HG02678 (cell line): ENCODE results near the gene FNDC8.
"Not testable (repeated sequence)": the region's sequence is repeated elsewhere in the genome, so short reads cannot be mapped to it uniquely, and the experiment has no call there.

Source experiments
- ATAC-seq: cut with Tn5 transposase; IDR thresholded peaks from one replicate; pipeline ENCODE4 v1.9.1; 2021; ENCODE audit warnings: mild to moderate bottlenecking, moderate library complexity; ENCODE audit not compliant: unreplicated experiment

The FNDC8 gene

GRCh38 chr17:35094902-35095301 lies 26.5 kb upstream of the FNDC8 start:
- no peak for ATAC-seq

GRCh38 chr17:35095741-35096140 lies 25.7 kb upstream of the FNDC8 start:
- no peak for ATAC-seq

DNA sequence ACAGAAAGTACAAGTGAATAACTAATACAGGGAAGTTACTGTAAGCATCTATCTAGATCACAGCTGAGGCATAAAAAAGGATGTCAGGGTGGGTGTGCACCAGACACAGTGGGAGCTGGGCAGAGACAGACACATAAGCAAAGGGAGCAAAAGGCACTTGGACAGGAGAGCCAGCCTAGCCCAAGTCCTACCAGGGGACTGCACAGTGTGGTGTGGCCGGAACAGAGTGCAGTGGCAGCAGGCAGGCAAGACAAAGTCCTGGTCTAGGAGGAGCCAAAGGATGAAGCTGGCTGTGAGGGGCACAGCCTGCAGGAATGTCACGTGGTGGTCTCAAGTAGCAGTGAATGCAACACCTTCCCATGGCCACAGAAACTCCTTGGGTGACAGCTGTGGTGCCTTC lies 23.6 kb upstream of the FNDC8 start:
- ATAC-seq, result no peak

- no peak for ATAC-seq
Observed at GRCh38 chr17:35099908-35100307, 21.5 kb upstream of the FNDC8 start.

GRCh38 chr17:35101036-35101435 lies 20.4 kb upstream of the FNDC8 start:
- no peak for ATAC-seq

DNA sequence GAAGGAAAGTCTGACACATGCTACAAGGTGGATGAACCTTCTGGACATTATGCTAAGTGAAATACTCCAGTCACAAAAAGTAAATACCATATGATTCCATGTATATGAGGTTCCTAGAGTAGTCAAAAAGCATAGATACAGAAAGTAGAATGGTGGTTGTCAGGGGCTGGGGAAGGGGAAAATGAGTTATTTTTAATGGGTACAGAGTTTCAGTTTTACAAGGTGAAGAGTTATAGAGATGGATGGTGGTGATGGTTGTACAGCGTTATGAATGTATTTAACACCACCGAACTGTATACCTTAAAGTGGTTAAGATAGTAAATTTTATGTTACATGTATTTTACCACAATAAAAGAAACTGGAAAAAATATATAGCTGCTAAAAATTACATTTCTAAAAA lies 19.7 kb upstream of the FNDC8 start:
- ATAC-seq, result no peak

DNA sequence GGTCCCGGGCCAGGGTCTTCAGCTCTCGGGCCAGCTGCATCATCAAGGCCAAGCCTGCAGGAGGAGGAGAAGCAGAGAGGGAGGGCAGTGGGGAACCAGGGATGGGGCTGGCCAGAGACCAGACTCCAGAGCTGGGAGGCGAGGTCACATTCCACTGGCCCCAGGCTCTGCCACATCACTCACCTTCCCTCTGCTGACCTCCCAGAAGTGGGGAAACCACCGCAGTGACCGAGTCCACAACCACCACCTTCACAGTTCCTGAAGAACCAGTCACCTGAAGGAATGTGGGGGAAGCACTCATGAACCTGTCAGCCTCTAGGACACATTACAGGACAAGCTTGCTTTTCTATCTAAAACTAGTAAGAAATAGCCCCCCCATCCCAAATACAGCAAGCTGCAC lies 18.1 kb upstream of the FNDC8 start:
- ATAC-seq, result no peak

GRCh38 chr17:35104844-35105450 lies 16.5 kb upstream of the FNDC8 start:
- no peak for ATAC-seq

GRCh38 chr17:35110791-35111190 lies 10.6 kb upstream of the FNDC8 start:
- not testable (repeated sequence) for ATAC-seq

GRCh38 chr17:35116845-35117244 lies 4.6 kb upstream of the FNDC8 start:
- ATAC-seq, result no peak

- no peak for ATAC-seq
Observed at GRCh38 chr17:35117984-35118383, 3.4 kb upstream of the FNDC8 start.

GRCh38 chr17:35119370-35120165 lies 1.8 kb upstream of the FNDC8 start, which contains the start of gene RAD51D:
Gene RAD51D, minus strand, starts transcription at chr17:35119860. Its CDS starts 247 bp downstream, at chr17:35119613.
- ATAC-seq, result peak; percentile 82

GRCh38 chr17:35127751-35128514 lies 6.5 kb downstream of the FNDC8 start:
- no peak for ATAC-seq

DNA sequence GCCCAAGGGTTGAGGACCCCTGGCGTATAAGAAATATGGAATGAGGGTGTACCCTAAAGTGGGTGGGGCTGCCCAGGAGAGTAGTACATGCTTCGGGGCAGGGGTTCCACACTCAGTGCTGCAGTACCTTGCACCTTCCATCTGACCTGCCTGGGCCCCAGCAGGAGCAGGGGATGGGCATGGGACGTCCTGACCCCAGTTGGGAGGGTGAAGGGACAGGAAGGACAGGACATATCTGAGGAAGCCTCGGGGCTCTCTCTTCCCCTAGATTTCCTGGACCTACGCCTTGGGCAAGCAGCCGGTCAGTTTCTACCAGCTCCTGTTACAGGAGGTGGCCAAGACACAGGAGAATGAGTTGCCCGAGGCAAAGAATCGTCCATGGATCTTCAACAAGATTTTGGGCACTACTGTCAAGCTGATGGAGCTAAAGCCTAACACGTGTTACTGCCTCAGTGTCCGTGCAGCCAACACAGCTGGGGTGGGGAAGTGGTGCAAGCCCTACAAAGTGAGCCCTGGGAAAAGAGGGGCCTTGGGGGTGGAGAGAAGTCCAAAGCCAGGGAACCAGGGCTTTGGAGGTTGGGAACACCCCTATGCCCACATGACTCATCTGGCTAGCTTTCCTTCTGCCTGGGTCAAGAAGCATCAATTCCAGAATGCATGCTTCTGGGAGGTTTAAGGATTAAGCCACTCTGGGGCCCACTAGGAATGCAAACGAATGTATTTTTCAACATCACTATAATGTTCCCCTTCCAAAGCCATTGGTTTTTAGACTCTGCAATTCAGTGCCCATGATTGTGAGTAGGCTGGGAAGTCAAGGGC lies 7.9 kb downstream of the FNDC8 start:
- ATAC-seq, result no peak

DNA sequence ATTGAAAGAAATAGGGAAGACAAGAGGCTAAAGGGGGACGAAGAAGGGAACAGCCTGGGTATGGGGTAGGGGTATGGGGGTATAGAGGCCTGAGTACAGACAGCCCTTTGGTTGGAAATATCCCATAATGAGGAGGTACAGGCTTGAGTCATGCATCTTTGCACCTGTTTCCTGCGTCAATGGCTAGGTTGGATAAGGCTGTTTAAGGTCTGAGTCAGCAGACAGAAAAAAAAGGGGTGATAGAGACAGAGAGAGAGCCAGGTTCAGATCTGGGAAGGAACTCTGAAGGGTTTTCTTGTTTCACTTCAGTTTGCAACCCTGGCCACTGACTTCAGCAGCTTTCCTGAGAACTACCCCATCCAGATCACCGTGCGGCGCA lies 8.5 kb downstream of the FNDC8 start:
- no peak for ATAC-seq

- ATAC-seq, result no peak
Observed at GRCh38 chr17:35130392-35130791, 9.0 kb downstream of the FNDC8 start.

- no peak for ATAC-seq
Observed at GRCh38 chr17:35132099-35132498, 10.7 kb downstream of the FNDC8 start.

DNA sequence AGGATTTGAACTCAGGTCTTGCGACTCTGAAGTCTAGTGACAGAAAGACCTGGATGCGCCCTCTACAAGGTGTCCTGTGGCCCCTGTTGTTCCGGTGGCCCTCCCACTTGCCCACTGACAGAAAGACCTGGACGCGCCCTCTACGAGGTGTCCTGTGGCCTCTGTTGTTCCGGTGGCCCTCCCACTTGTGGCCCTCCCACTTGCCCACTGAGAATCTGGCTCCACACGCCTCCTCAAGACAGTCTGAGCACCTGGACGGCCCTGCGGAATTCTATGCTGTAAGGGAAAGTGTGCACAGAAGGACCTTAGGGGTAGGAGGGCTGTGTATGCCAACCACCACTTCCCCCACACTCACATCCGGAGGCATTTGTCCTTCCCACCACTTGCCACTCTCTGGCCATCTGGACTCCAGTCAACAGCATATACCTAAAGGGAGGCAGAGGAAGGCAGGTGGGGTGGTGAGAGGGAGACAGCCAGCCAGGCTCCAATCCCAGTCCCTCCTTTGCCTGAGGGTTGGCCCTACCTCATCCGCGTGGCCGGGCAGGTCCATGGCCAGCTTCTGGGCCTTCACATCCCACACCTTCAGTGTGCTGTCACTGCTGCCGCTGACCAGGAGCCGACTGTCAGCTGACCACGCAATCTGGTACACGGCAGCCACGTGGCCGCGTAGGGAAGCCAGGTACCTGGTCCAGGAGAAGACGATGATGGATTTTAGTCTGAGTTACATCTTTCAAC lies 11.6 kb downstream of the FNDC8 start:
- no peak for ATAC-seq

- ATAC-seq, result no peak
Observed at GRCh38 chr17:35135322-35135721, 13.9 kb downstream of the FNDC8 start.

GRCh38 chr17:35138218-35138617 lies 16.8 kb downstream of the FNDC8 start:
- no peak for ATAC-seq
